Activated CD4-positive, alpha-beta T cell treated with anti-CD3 and anti-CD28 coated beads for 1 hour (primary cell): ENCODE data around the gene EID3.
"Not testable (repeated sequence)": the region's sequence is repeated elsewhere in the genome, so short reads cannot be mapped to it uniquely, and the experiment has no call there.

Experiments
- DNase-seq: peaks from one replicate; pipeline ENCODE4 v3.0.0-alpha.2; 2020

Gene EID3

GRCh38 chr12:104290855-104291254 is 12.7 kb upstream of the EID3 start:
- no peak for DNase-seq

GRCh38 chr12:104291867-104292524 is 11.5 kb upstream of the EID3 start:
- DNase-seq, result no peak

GRCh38 chr12:104292872-104293794 is 10.4 kb upstream of the EID3 start:
- no peak for DNase-seq

GRCh38 chr12:104294158-104294859 is 9.2 kb upstream of the EID3 start:
- DNase-seq, result not testable (repeated sequence)

- DNase-seq, result no peak
Measured at GRCh38 chr12:104294927-104295668, 8.4 kb upstream of the EID3 start.

GRCh38 chr12:104295954-104296353 is 7.6 kb upstream of the EID3 start:
- DNase-seq, result no peak

GRCh38 chr12:104296718-104297117 is 6.8 kb upstream of the EID3 start:
- DNase-seq, result no peak

GRCh38 chr12:104297477-104298113 is 5.9 kb upstream of the EID3 start:
- no peak for DNase-seq

GRCh38 chr12:104299842-104300481 is 3.6 kb upstream of the EID3 start:
- no peak for DNase-seq

- DNase-seq, result no peak
Measured at GRCh38 chr12:104304261-104305009, 896 bp downstream of the EID3 start.

GRCh38 chr12:104305349-104305748 is 1.8 kb downstream of the EID3 start:
- DNase-seq, result no peak

GRCh38 chr12:104306376-104306775 is 2.8 kb downstream of the EID3 start:
- no peak for DNase-seq

GRCh38 chr12:104306943-104307654 is 3.6 kb downstream of the EID3 start:
- DNase-seq, result no peak

- DNase-seq, result no peak
Measured at GRCh38 chr12:104307655-104308000, 4.1 kb downstream of the EID3 start.

- DNase-seq, result no peak
Measured at GRCh38 chr12:104309446-104309993, 6.0 kb downstream of the EID3 start.

GRCh38 chr12:104310751-104311633 is 7.5 kb downstream of the EID3 start:
- DNase-seq, result no peak

GRCh38 chr12:104312202-104312601 is 8.7 kb downstream of the EID3 start:
- DNase-seq, result no peak

- no peak for DNase-seq
Measured at GRCh38 chr12:104312654-104313053, 9.1 kb downstream of the EID3 start.
